HepG2 (cell line): ENCODE results near the gene ZNRD2. TPM values are rescaled to one million over a fixed set of nuclear protein-coding genes. Genes with fewer than 3 reads are reported as not detected.

Experiments
- ARID3A ChIP-seq: IDR thresholded peaks from 2 replicates; pipeline ENCODE4 v1.6.1; 2012; ENCODE audit warnings: low read depth, low read length, improper control_type of control experiment
- ETV5 ChIP-seq: IDR thresholded peaks from 2 replicates; pipeline ENCODE4 v1.6.1; 2018; ENCODE audit warnings: missing biosample characterization, missing genetic modification reagents, inconsistent platforms, borderline replicate concordance
- FOXK2 ChIP-seq: fragments of 450-650 bp; IDR thresholded peaks from 2 replicates; pipeline ENCODE4 v1.6.1; 2016
- GATAD2A ChIP-seq: IDR thresholded peaks from 2 replicates; pipeline ENCODE4 v1.6.1; 2016
- HNRNPLL ChIP-seq: fragments of 200-400 bp; formaldehyde crosslinking; IDR thresholded peaks from 2 replicates; pipeline ENCODE4 v1.6.1; 2017; ENCODE audit warnings: mild to moderate bottlenecking, low read depth, low read length; ENCODE audit not compliant: poor library complexity, severe bottlenecking
- IRX3 ChIP-seq: sonication (generic); formaldehyde crosslinking; IDR thresholded peaks from 2 replicates; pipeline ENCODE4 v1.8.1; 2023; ENCODE audit warnings: mild to moderate bottlenecking, low read depth, missing genetic modification reagents, borderline replicate concordance
- MAFF ChIP-seq: IDR thresholded peaks from 2 replicates; pipeline ENCODE4 v1.6.1; 2011; ENCODE audit warnings: low read depth, low read length, improper control_type of control experiment
- MED1 ChIP-seq: sonication (generic); formaldehyde crosslinking; IDR thresholded peaks from 2 replicates; pipeline ENCODE4 v1.4.0; 2020; ENCODE audit warnings: missing genetic modification reagents
- MIXL1 ChIP-seq: IDR thresholded peaks from 2 replicates; pipeline ENCODE4 v1.6.1; 2016
- NFKBIZ ChIP-seq: IDR thresholded peaks from 2 replicates; pipeline ENCODE4 v1.6.1; 2018; ENCODE audit warnings: missing genetic modification reagents, missing compliant biosample characterization
- NR1H2 ChIP-seq: sonication (generic); formaldehyde crosslinking; IDR thresholded peaks from 2 replicates; pipeline ENCODE4 v1.8.1; 2022; ENCODE audit warnings: low read depth, missing genetic modification reagents, borderline replicate concordance
- PRPF4 ChIP-seq: fragments of 200-400 bp; formaldehyde crosslinking; IDR thresholded peaks from 2 replicates; pipeline ENCODE4 v1.6.1; 2016; ENCODE audit warnings: low read length, low read depth; ENCODE audit not compliant: poor library complexity, severe bottlenecking
- SMC3 ChIP-seq: IDR thresholded peaks from 2 replicates; pipeline ENCODE4 v1.6.1; 2011; ENCODE audit warnings: low read length, improper control_type of control experiment
- ZFP82 ChIP-seq: sonication (generic); formaldehyde crosslinking; IDR thresholded peaks from 2 replicates; pipeline ENCODE4 v1.5.1; 2020; ENCODE audit warnings: mild to moderate bottlenecking, missing genetic modification reagents, borderline replicate concordance
- ZNF143 ChIP-seq: sonication (generic); formaldehyde crosslinking; IDR thresholded peaks from 2 replicates; pipeline ENCODE4 v1.4.0; 2020; ENCODE audit warnings: missing genetic modification reagents
- ZNF367 ChIP-seq: sonication (generic); formaldehyde crosslinking; IDR thresholded peaks from 2 replicates; pipeline ENCODE4 v1.4.0; 2020; ENCODE audit warnings: missing genetic modification reagents, borderline replicate concordance
- ZNF557 ChIP-seq: sonication (generic); formaldehyde crosslinking; IDR thresholded peaks from 2 replicates; pipeline ENCODE4 v1.4.0; 2020; ENCODE audit warnings: missing genetic modification reagents
- ZNF564 ChIP-seq: sonication (generic); formaldehyde crosslinking; IDR thresholded peaks from 2 replicates; pipeline ENCODE4 v1.8.1; 2023; ENCODE audit warnings: mild to moderate bottlenecking, missing genetic modification reagents
- ZNF589 ChIP-seq: sonication (generic); formaldehyde crosslinking; conservative IDR thresholded peaks from 2 replicates; pipeline ENCODE4 v1.8.0; 2022; ENCODE audit warnings: mild to moderate bottlenecking, moderate library complexity, missing genetic modification reagents
- polyA plus RNA-seq, 8 experiments: library from polyadenylated mRNA; depleted of rRNA in 3 of 8; stranded (reverse) in 7 of 8; unstranded in 1 of 8; fragments of >200 nt; fragmentation: Illumina TruSeq in 4 of 8; extraction: Trizol in 4 of 8; gene quantifications; 2 replicates each; pipeline versions ENCODE4 v1.2.1 to v1.2.3, GENCODE V29; 2011 to 2016; ENCODE audit warnings: low read depth in 4 of 8, missing spikeins in 1 of 8, mixed read lengths in 1 of 8; ENCODE audit not compliant: insufficient read depth in 1 of 8
- total RNA-seq, 5 experiments: library from RNA; depleted of rRNA; stranded (reverse); fragments of >200 nt; fragmentation: Illumina TruSeq; extraction: Trizol; gene quantifications; 2 replicates each; pipeline ENCODE4 v1.2.3, GENCODE V29; 2016; ENCODE audit warnings: low read depth in 1 of 5
- TF ChIP-seq, protein P1 (sequence below): sonication (generic); formaldehyde crosslinking; IDR thresholded peaks from 2 replicates; pipeline ENCODE4 v1.4.0; 2020; ENCODE audit warnings: missing genetic modification reagents
- TF ChIP-seq, protein P2 (sequence below): IDR thresholded peaks from 2 replicates; pipeline ENCODE4 v1.6.1; 2016; ENCODE audit warnings: low read depth
- TF ChIP-seq, protein P3 (sequence below): sonication (generic); formaldehyde crosslinking; conservative IDR thresholded peaks from 2 replicates; pipeline ENCODE4 v1.4.0; 2020; ENCODE audit warnings: missing genetic modification reagents

ZNRD2 gene
- total and polyA plus RNA-seq, 2 of the 13 experiments (the other 11 are each of a cell fraction or from before 2014, with no cell fraction given): 29.2 to 34.0 TPM

- TF ChIP-seq ETV5 (CRISPR knock-in tag): peak; percentile 69; the same call in 1 of the 2 replicates
- TF ChIP-seq ZFP82 (CRISPR knock-in tag): no peak
- no peak for TF ChIP-seq NR1H2 (CRISPR knock-in tag)
- TF ChIP-seq ZNF367 (CRISPR knock-in tag): no peak
- TF ChIP-seq ZNF557 (CRISPR knock-in tag): 0 out of 2 replicates have a peak, but pooled peaks have one; percentile 32
- peak; percentile 80 for TF ChIP-seq GATAD2A
- TF ChIP-seq ZNF589: no peak
- no peak for TF ChIP-seq SMC3
- TF ChIP-seq MAFF: no peak
- TF ChIP-seq PRPF4: no peak
- TF ChIP-seq, protein P1, sequence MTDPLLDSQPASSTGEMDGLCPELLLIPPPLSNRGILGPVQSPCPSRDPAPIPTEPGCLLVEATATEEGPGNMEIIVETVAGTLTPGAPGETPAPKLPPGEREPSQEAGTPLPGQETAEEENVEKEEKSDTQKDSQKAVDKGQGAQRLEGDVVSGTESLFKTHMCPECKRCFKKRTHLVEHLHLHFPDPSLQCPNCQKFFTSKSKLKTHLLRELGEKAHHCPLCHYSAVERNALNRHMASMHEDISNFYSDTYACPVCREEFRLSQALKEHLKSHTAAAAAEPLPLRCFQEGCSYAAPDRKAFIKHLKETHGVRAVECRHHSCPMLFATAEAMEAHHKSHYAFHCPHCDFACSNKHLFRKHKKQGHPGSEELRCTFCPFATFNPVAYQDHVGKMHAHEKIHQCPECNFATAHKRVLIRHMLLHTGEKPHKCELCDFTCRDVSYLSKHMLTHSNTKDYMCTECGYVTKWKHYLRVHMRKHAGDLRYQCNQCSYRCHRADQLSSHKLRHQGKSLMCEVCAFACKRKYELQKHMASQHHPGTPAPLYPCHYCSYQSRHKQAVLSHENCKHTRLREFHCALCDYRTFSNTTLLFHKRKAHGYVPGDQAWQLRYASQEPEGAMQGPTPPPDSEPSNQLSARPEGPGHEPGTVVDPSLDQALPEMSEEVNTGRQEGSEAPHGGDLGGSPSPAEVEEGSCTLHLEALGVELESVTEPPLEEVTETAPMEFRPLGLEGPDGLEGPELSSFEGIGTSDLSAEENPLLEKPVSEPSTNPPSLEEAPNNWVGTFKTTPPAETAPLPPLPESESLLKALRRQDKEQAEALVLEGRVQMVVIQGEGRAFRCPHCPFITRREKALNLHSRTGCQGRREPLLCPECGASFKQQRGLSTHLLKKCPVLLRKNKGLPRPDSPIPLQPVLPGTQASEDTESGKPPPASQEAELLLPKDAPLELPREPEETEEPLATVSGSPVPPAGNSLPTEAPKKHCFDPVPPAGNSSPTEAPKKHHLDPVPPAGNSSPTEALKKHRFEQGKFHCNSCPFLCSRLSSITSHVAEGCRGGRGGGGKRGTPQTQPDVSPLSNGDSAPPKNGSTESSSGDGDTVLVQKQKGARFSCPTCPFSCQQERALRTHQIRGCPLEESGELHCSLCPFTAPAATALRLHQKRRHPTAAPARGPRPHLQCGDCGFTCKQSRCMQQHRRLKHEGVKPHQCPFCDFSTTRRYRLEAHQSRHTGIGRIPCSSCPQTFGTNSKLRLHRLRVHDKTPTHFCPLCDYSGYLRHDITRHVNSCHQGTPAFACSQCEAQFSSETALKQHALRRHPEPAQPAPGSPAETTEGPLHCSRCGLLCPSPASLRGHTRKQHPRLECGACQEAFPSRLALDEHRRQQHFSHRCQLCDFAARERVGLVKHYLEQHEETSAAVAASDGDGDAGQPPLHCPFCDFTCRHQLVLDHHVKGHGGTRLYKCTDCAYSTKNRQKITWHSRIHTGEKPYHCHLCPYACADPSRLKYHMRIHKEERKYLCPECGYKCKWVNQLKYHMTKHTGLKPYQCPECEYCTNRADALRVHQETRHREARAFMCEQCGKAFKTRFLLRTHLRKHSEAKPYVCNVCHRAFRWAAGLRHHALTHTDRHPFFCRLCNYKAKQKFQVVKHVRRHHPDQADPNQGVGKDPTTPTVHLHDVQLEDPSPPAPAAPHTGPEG (CRISPR knock-in tag): no peak
- TF ChIP-seq, protein P2, sequence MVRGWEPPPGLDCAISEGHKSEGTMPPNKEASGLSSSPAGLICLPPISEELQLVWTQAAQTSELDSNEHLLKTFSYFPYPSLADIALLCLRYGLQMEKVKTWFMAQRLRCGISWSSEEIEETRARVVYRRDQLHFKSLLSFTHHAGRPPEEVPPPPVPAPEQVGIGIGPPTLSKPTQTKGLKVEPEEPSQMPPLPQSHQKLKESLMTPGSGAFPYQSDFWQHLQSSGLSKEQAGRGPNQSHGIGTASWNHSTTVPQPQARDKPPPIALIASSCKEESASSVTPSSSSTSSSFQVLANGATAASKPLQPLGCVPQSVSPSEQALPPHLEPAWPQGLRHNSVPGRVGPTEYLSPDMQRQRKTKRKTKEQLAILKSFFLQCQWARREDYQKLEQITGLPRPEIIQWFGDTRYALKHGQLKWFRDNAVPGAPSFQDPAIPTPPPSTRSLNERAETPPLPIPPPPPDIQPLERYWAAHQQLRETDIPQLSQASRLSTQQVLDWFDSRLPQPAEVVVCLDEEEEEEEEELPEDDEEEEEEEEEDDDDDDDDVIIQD (CRISPR knock-in tag): no peak
- TF ChIP-seq NFKBIZ (CRISPR knock-in tag): no peak
- TF ChIP-seq HNRNPLL: no peak
- TF ChIP-seq FOXK2: no peak; the same call in 1 of the 2 replicates
- no peak for TF ChIP-seq ZNF143 (CRISPR knock-in tag)
- TF ChIP-seq, protein P3, sequence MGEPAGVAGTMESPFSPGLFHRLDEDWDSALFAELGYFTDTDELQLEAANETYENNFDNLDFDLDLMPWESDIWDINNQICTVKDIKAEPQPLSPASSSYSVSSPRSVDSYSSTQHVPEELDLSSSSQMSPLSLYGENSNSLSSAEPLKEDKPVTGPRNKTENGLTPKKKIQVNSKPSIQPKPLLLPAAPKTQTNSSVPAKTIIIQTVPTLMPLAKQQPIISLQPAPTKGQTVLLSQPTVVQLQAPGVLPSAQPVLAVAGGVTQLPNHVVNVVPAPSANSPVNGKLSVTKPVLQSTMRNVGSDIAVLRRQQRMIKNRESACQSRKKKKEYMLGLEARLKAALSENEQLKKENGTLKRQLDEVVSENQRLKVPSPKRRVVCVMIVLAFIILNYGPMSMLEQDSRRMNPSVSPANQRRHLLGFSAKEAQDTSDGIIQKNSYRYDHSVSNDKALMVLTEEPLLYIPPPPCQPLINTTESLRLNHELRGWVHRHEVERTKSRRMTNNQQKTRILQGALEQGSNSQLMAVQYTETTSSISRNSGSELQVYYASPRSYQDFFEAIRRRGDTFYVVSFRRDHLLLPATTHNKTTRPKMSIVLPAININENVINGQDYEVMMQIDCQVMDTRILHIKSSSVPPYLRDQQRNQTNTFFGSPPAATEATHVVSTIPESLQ (CRISPR knock-in tag): no peak
- TF ChIP-seq MED1 (CRISPR knock-in tag): peak; percentile 31; the same call in 1 of the 2 replicates
- no peak for TF ChIP-seq ARID3A
- TF ChIP-seq IRX3: no peak
- no peak for TF ChIP-seq MIXL1 (CRISPR knock-in tag)
- TF ChIP-seq ZNF564: 0 out of 2 replicates have a peak, but pooled peaks have one; percentile 8
Observed at GRCh38 chr11:65616575-65617001, 46.3 kb downstream of the ZNRD2 start (continued).
